Lower leg skin (tissue), 4 donors: ENCODE measurements around the gene SCD5. TPM values are rescaled to one million over a fixed set of nuclear protein-coding genes. Genes with fewer than 3 reads are reported as not detected.

Experiments
- DNase-seq, 2 donors: peaks; one replicate each; pipeline ENCODE4 v3.0.0-alpha.2; 2019; ENCODE audit warnings: low spot score in 2 of 2
- H3K4me3 ChIP-seq: fragments of 200-600 bp; sonication (generic); 2 replicates; pipeline ENCODE4 v1.5.1; 2017; ENCODE audit warnings: mild to moderate bottlenecking, low read depth; ENCODE audit not compliant: poor library complexity, severe bottlenecking
- CTCF ChIP-seq, 3 donors: fragments of 450-650 bp; IDR thresholded peaks; one replicate each; pipeline ENCODE4 v1.5.1; 2016; ENCODE audit warnings: antibody characterized with exemption in 3 of 3, mild to moderate bottlenecking in 3 of 3, moderate library complexity in 2 of 3
- POLR2A ChIP-seq, 2 donors: fragments of 450-650 bp; IDR thresholded peaks; one replicate each; pipeline ENCODE4 v1.6.1; 2016 to 2017; ENCODE audit warnings: antibody characterized with exemption in 2 of 2, mild to moderate bottlenecking in 1 of 2, moderate library complexity in 1 of 2
- WGBS, 2 donors: methylation state at CpG; one replicate each; pipeline ENCODE4 v1.1.5; 2018; 5-methylcytosine and 5-hydroxymethylcytosine counted together
- intact Hi-C: fragments of 100-400 bp; cut with DNase I; formaldehyde crosslinking; loops from one replicate; pipeline ENCODE4 v1.15.0; 2023; ENCODE audit warnings: low total_unique reads
- total RNA-seq, 4 donors: library from RNA; depleted of rRNA; stranded (reverse); fragments of >200 nt; gene quantifications; one replicate each; pipeline ENCODE4 v1.1.0, GENCODE V29; 2016

Gene SCD5
- total RNA-seq, 4 donors from 2014 or later, result 4.6 to 16.9 (median 11.6) TPM

GRCh38 chr4:82692101-82692780 is 106.4 kb downstream of the SCD5 start:
- DNase-seq, result no peak
- no peak for TF ChIP-seq CTCF (IDR thresholded peaks at IDR 0.05)
- TF ChIP-seq POLR2A (IDR thresholded peaks at IDR 0.05), result no peak
- WGBS, 2 donors, result 92 to 99% methylated on average over 18 of the region's 18 CpGs
- H3K4me3 ChIP-seq, result no peak overlapping the region
- intact Hi-C loops, result no loop called here

- 86% methylated on average over 2 of the region's 2 CpGs for WGBS, 2 donors
Observed at GRCh38 chr4:82691431-82691830, 107.2 kb downstream of the SCD5 start.

GRCh38 chr4:82688091-82688795 is 110.4 kb downstream of the SCD5 start:
- intact Hi-C loops, result no loop called here
- no peak for TF ChIP-seq CTCF (IDR thresholded peaks at IDR 0.05)
- DNase-seq, result no peak
- 44 to 69% methylated on average over 6 of the region's 6 CpGs for WGBS, 2 donors
- no peak overlapping the region for H3K4me3 ChIP-seq

More at GRCh38 chr4:82691431-82691830, 107.2 kb downstream of the SCD5 start:
- no peak for TF ChIP-seq POLR2A (IDR thresholded peaks at IDR 0.05)
- no peak for TF ChIP-seq CTCF (IDR thresholded peaks at IDR 0.05)
- no peak for DNase-seq
- intact Hi-C loops, result no loop called here
- H3K4me3 ChIP-seq, result no peak overlapping the region

- intact Hi-C loops, result no loop called here
- no peak overlapping the region for H3K4me3 ChIP-seq
- 84 to 91% methylated on average over 6 of the region's 6 CpGs for WGBS, 2 donors
- TF ChIP-seq CTCF (IDR thresholded peaks at IDR 0.05) (no peak), POLR2A (IDR thresholded peaks at IDR 0.05) (no peak)
- no peak for DNase-seq
Observed at GRCh38 chr4:82687531-82687930, 111.1 kb downstream of the SCD5 start.

GRCh38 chr4:82681754-82682153 is 116.8 kb downstream of the SCD5 start:
- no peak for TF ChIP-seq POLR2A (IDR thresholded peaks at IDR 0.05)
- TF ChIP-seq CTCF (IDR thresholded peaks at IDR 0.05), result no peak
- no peak overlapping the region for H3K4me3 ChIP-seq
- intact Hi-C loops, result no loop called here
- 78 to 83% methylated on average over 1 of the region's 1 CpG for whole genome bisulfite sequencing, 2 donors
- DNase-seq, result no peak
